GM23338 (cell line): ENCODE data around the gene HCRT. TPM values are rescaled to one million over a fixed set of nuclear protein-coding genes. Genes with fewer than 3 reads are reported as not detected.
A peak's percentile ranks its signal among the peaks of the same experiment; 100 is the strongest.

ENCODE experiments used
- ATAC-seq: fragments of 200-7000 bp; cut with Tn5 transposase; 3 replicates; pipeline ENCODE4 v1.9.1; 2020
- DNase-seq: peaks from one replicate; pipeline ENCODE4 v3.0.0-alpha.2; 2015; ENCODE audit warnings: low spot score
- H2AFZ ChIP-seq: fragments of 200-600 bp; sonication (generic); 2 replicates; pipeline ENCODE4 v1.8.0; 2016; ENCODE audit warnings: antibody characterized with exemption, mild to moderate bottlenecking, moderate library complexity
- H3F3A ChIP-seq: fragments of 200-600 bp; sonication (generic); replicated peaks from 2 replicates; pipeline ENCODE4 v1.8.0; 2017; ENCODE audit warnings: antibody characterized with exemption, mixed run types, low read depth
- H3K27ac ChIP-seq: fragments of 200-600 bp; sonication (generic); 2 replicates; pipeline ENCODE4 v1.6.1; 2016; ENCODE audit warnings: low read depth
- H3K27me3 ChIP-seq: fragments of 200-600 bp; sonication (generic); 2 replicates; pipeline ENCODE4 v1.8.0; 2016; ENCODE audit warnings: mild to moderate bottlenecking, mixed run types, moderate library complexity; ENCODE audit not compliant: insufficient read depth
- H3K36me3 ChIP-seq: fragments of 200-600 bp; sonication (generic); 2 replicates; pipeline ENCODE4 v1.8.0; 2016; ENCODE audit warnings: mild to moderate bottlenecking; ENCODE audit not compliant: insufficient read depth
- H3K4me1 ChIP-seq: fragments of 200-600 bp; sonication (generic); 2 replicates; pipeline ENCODE4 v1.8.0; 2016; ENCODE audit warnings: mild to moderate bottlenecking, moderate library complexity; ENCODE audit not compliant: insufficient read depth
- H3K4me2 ChIP-seq: fragments of 200-600 bp; sonication (generic); 2 replicates; pipeline ENCODE4 v1.7.1; 2017; ENCODE audit warnings: mixed run types
- H3K4me3 ChIP-seq: fragments of 200-600 bp; sonication (generic); 2 replicates; pipeline ENCODE4 v1.6.1; 2016; ENCODE audit warnings: mixed run types
- H3K79me2 ChIP-seq: fragments of 200-600 bp; sonication (generic); replicated peaks from 2 replicates; pipeline ENCODE4 v1.8.0; 2017; ENCODE audit warnings: mild to moderate bottlenecking; ENCODE audit not compliant: insufficient read depth
- H3K9me2 ChIP-seq: fragments of 200-600 bp; sonication (generic); 2 replicates; pipeline ENCODE4 v1.8.0; 2017; ENCODE audit not compliant: insufficient read depth
- H4K20me1 ChIP-seq: fragments of 200-600 bp; sonication (generic); replicated peaks from 2 replicates; pipeline ENCODE4 v1.8.0; 2017; ENCODE audit warnings: mild to moderate bottlenecking; ENCODE audit not compliant: insufficient read depth
- H3K27ac Mint-ChIP-seq: 2 replicates; pipeline ENCODE4 v1.8.0; 2020; ENCODE audit warnings: inconsistent platforms, mild to moderate bottlenecking, moderate library complexity, mixed read lengths
- H3K27me3 Mint-ChIP-seq: 3 replicates; pipeline ENCODE4 v1.8.0; 2022; ENCODE audit warnings: low read depth, mild to moderate bottlenecking, moderate library complexity, mixed read lengths, inconsistent platforms; ENCODE audit not compliant: insufficient read depth, poor library complexity
- H3K36me3 Mint-ChIP-seq: 3 replicates; pipeline ENCODE4 v1.8.0; 2021; ENCODE audit warnings: low read depth, mild to moderate bottlenecking, inconsistent platforms, moderate library complexity, mixed read lengths
- H3K4me1 Mint-ChIP-seq: 3 replicates; pipeline ENCODE4 v1.8.0; 2020; ENCODE audit warnings: mild to moderate bottlenecking, inconsistent platforms, mixed read lengths
- H3K4me3 Mint-ChIP-seq: 3 replicates; pipeline ENCODE4 v1.8.0; 2021; ENCODE audit warnings: moderate library complexity, mild to moderate bottlenecking, inconsistent platforms, mixed read lengths
- H3K9me3 Mint-ChIP-seq: 3 replicates; pipeline ENCODE4 v1.8.0; 2020; ENCODE audit warnings: moderate library complexity, mild to moderate bottlenecking, inconsistent platforms, mixed read lengths
- CREB1 ChIP-seq: fragments of 250-450 bp; sonication (Bioruptor Pico); IDR thresholded peaks from 2 replicates; pipeline ENCODE4 v1.5.0; 2020; ENCODE audit warnings: low read depth, mild to moderate bottlenecking, moderate library complexity
- ETS1 ChIP-seq: IDR thresholded peaks from 2 replicates; pipeline ENCODE4 v1.6.1; 2016; ENCODE audit warnings: antibody characterized with exemption
- EZH2 ChIP-seq: fragments of 200-600 bp; sonication (generic); IDR thresholded peaks from one replicate; pipeline ENCODE4 v1.8.0; 2017; ENCODE audit warnings: antibody characterized with exemption, mild to moderate bottlenecking, low read depth; ENCODE audit not compliant: unreplicated experiment
- EZH2phosphoT487 ChIP-seq: fragments of 200-600 bp; sonication (generic); IDR thresholded peaks from one replicate; pipeline ENCODE4 v1.8.1; 2018; ENCODE audit warnings: antibody characterized with exemption; ENCODE audit not compliant: unreplicated experiment
- JUNB ChIP-seq: IDR thresholded peaks from one replicate; pipeline ENCODE4 v1.6.1; 2016; ENCODE audit warnings: antibody characterized with exemption; ENCODE audit not compliant: unreplicated experiment
- NANOG ChIP-seq: IDR thresholded peaks from 2 replicates; pipeline ENCODE4 v1.6.1; 2016; ENCODE audit warnings: antibody characterized with exemption, borderline replicate concordance
- POLR2AphosphoS5 ChIP-seq: IDR thresholded peaks from 2 replicates; pipeline ENCODE4 v1.6.1; 2016; ENCODE audit warnings: antibody characterized with exemption, low read depth
- REST ChIP-seq: IDR thresholded peaks from one replicate; pipeline ENCODE4 v1.6.1; 2018; ENCODE audit warnings: antibody characterized with exemption; ENCODE audit not compliant: unreplicated experiment
- STAT1 ChIP-seq: IDR thresholded peaks from one replicate; pipeline ENCODE4 v1.6.1; 2016; ENCODE audit warnings: antibody characterized with exemption; ENCODE audit not compliant: unreplicated experiment
- ZNF114 ChIP-seq: fragments of 250-450 bp; sonication (Bioruptor Pico); IDR thresholded peaks from 2 replicates; pipeline ENCODE4 v1.5.0; 2020; ENCODE audit warnings: mild to moderate bottlenecking, moderate library complexity
- ZNF331 ChIP-seq: fragments of 250-450 bp; sonication (Bioruptor Pico); IDR thresholded peaks from 2 replicates; pipeline ENCODE4 v1.5.0; 2020; ENCODE audit warnings: low read depth, mild to moderate bottlenecking, moderate library complexity
- polyA plus RNA-seq: library from polyadenylated mRNA; unstranded; fragments of >200 nt; fragmentation: Nextera tagmentation; extraction: Ambion mirVana; gene quantifications from 2 replicates; pipeline ENCODE4 v1.2.1, GENCODE V29; 2016
- total RNA-seq: library from RNA; depleted of rRNA; stranded (reverse); fragments of >200 nt; shearing (Covaris generic); gene quantifications from 2 replicates; pipeline ENCODE4 v1.2.3, GENCODE V29; 2014
- TF ChIP-seq, protein P1 (sequence below), 2 experiments: fragments of 200-600 bp in 1 of 2; sonication (generic) in 1 of 2; conservative IDR thresholded peaks; 2 replicates each; pipeline versions ENCODE4 v1.5.1 to v1.6.1; 2016 to 2017; ENCODE audit warnings: antibody characterized with exemption in 2 of 2, low read depth in 2 of 2, mild to moderate bottlenecking in 2 of 2, moderate library complexity in 1 of 2
- TF ChIP-seq, protein P2 (sequence below): fragments of 250-450 bp; sonication (Bioruptor Pico); IDR thresholded peaks from 2 replicates; pipeline ENCODE4 v1.5.0; 2020; ENCODE audit warnings: mild to moderate bottlenecking, moderate library complexity

The HCRT gene
- total and polyA plus RNA-seq, 2 experiments from 2014 or later: not detected

- Histone ChIP-seq H2AFZ (peak overlapping the region; percentile 91), H4K20me1 (peaks cover 4% of the 10 kb centered on the region; the same call in 1 of the 2 replicates), H3F3A (peaks cover 14% of the 10 kb centered on the region), H3K4me1 (peaks cover 10% of the 10 kb centered on the region; the same call in 1 of the 2 replicates), H3K27ac (no peak overlapping the region), H3K4me3 (peak overlapping the region; percentile 84), H3K4me2 (peak overlapping the region; percentile 96), H3K79me2 (no peaks in the 10 kb centered on the region), H3K27me3 (peaks cover 42% of the 10 kb centered on the region), H3K9me2 (no peaks in the 10 kb centered on the region), H3K36me3 (no peaks in the 10 kb centered on the region)
- TF ChIP-seq EZH2: no peak
- no peak for TF ChIP-seq NANOG
- no peak for TF ChIP-seq EZH2phosphoT487
- TF ChIP-seq ZNF114: no peak
- TF ChIP-seq ETS1: no peak
- TF ChIP-seq CREB1 (CRISPR knock-in tag): no peak
- no peak for TF ChIP-seq REST
- TF ChIP-seq, protein P1, sequence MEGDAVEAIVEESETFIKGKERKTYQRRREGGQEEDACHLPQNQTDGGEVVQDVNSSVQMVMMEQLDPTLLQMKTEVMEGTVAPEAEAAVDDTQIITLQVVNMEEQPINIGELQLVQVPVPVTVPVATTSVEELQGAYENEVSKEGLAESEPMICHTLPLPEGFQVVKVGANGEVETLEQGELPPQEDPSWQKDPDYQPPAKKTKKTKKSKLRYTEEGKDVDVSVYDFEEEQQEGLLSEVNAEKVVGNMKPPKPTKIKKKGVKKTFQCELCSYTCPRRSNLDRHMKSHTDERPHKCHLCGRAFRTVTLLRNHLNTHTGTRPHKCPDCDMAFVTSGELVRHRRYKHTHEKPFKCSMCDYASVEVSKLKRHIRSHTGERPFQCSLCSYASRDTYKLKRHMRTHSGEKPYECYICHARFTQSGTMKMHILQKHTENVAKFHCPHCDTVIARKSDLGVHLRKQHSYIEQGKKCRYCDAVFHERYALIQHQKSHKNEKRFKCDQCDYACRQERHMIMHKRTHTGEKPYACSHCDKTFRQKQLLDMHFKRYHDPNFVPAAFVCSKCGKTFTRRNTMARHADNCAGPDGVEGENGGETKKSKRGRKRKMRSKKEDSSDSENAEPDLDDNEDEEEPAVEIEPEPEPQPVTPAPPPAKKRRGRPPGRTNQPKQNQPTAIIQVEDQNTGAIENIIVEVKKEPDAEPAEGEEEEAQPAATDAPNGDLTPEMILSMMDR (conservative IDR thresholded peaks at IDR 0.05; ENCODE audit: low read depth in 2 of 2): no peak
- TF ChIP-seq POLR2AphosphoS5: no peak
- TF ChIP-seq ZNF331 (CRISPR knock-in tag): no peak
- TF ChIP-seq, protein P2, sequence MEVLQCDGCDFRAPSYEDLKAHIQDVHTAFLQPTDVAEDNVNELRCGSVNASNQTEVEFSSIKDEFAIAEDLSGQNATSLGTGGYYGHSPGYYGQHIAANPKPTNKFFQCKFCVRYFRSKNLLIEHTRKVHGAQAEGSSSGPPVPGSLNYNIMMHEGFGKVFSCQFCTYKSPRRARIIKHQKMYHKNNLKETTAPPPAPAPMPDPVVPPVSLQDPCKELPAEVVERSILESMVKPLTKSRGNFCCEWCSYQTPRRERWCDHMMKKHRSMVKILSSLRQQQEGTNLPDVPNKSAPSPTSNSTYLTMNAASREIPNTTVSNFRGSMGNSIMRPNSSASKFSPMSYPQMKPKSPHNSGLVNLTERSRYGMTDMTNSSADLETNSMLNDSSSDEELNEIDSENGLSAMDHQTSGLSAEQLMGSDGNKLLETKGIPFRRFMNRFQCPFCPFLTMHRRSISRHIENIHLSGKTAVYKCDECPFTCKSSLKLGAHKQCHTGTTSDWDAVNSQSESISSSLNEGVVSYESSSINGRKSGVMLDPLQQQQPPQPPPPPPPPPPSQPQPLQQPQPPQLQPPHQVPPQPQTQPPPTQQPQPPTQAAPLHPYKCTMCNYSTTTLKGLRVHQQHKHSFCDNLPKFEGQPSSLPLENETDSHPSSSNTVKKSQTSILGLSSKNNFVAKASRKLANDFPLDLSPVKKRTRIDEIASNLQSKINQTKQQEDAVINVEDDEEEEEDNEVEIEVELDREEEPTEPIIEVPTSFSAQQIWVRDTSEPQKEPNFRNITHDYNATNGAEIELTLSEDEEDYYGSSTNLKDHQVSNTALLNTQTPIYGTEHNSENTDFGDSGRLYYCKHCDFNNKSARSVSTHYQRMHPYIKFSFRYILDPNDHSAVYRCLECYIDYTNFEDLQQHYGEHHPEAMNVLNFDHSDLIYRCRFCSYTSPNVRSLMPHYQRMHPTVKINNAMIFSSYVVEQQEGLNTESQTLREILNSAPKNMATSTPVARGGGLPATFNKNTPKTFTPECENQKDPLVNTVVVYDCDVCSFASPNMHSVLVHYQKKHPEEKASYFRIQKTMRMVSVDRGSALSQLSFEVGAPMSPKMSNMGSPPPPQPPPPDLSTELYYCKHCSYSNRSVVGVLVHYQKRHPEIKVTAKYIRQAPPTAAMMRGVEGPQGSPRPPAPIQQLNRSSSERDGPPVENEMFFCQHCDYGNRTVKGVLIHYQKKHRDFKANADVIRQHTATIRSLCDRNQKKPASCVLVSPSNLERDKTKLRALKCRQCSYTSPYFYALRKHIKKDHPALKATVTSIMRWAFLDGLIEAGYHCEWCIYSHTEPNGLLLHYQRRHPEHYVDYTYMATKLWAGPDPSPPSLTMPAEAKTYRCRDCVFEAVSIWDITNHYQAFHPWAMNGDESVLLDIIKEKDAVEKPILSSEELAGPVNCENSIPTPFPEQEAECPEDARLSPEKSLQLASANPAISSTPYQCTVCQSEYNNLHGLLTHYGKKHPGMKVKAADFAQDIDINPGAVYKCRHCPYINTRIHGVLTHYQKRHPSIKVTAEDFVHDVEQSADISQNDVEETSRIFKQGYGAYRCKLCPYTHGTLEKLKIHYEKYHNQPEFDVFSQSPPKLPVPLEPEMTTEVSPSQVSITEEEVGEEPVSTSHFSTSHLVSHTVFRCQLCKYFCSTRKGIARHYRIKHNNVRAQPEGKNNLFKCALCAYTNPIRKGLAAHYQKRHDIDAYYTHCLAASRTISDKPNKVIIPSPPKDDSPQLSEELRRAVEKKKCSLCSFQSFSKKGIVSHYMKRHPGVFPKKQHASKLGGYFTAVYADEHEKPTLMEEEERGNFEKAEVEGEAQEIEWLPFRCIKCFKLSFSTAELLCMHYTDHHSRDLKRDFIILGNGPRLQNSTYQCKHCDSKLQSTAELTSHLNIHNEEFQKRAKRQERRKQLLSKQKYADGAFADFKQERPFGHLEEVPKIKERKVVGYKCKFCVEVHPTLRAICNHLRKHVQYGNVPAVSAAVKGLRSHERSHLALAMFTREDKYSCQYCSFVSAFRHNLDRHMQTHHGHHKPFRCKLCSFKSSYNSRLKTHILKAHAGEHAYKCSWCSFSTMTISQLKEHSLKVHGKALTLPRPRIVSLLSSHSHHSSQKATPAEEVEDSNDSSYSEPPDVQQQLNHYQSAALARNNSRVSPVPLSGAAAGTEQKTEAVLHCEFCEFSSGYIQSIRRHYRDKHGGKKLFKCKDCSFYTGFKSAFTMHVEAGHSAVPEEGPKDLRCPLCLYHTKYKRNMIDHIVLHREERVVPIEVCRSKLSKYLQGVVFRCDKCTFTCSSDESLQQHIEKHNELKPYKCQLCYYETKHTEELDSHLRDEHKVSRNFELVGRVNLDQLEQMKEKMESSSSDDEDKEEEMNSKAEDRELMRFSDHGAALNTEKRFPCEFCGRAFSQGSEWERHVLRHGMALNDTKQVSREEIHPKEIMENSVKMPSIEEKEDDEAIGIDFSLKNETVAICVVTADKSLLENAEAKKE (CRISPR knock-in tag): no peak
- TF ChIP-seq STAT1: no peak
- TF ChIP-seq JUNB: no peak
- peaks cover 52% of the 10 kb centered on the region for H3K27me3 Mint-ChIP-seq
- no peaks in the 10 kb centered on the region; the same call in 2 of the 3 replicates for H3K9me3 Mint-ChIP-seq
- ATAC-seq (peak; percentile 30), DNase-seq (peak; percentile 64)
- no peaks in the 10 kb centered on the region for H3K36me3 Mint-ChIP-seq
- H3K27ac Mint-ChIP-seq: no peak overlapping the region
- peak overlapping the region; percentile 82 for H3K4me3 Mint-ChIP-seq
- peaks cover 30% of the 10 kb centered on the region for H3K4me1 Mint-ChIP-seq
These were observed 4.8 kb downstream of the HCRT start for GRCh38 chr17:42180411-42180921.
